Neutrophil (primary cell): ENCODE results near the gene DENND1A.

Experiments used
- H3K27ac ChIP-seq: fragments of 200-600 bp; sonication (generic); 2 replicates; pipeline ENCODE4 v1.5.1; 2016; ENCODE audit warnings: mild to moderate bottlenecking, moderate library complexity
- H3K27me3 ChIP-seq: fragments of 200-600 bp; sonication (generic); 2 replicates; pipeline ENCODE4 v1.6.0; 2016; ENCODE audit warnings: mild to moderate bottlenecking
- H3K36me3 ChIP-seq: fragments of 200-600 bp; sonication (generic); 2 replicates; pipeline ENCODE4 v1.5.1; 2017
- H3K4me1 ChIP-seq, 2 experiments: fragments of 200-600 bp in 1 of 2; sonication (generic) in 1 of 2; 1 replicate in 1 of 2; 2 replicates in 1 of 2; pipeline versions ENCODE4 v1.5.1 to v1.6.1; 2013 to 2016; ENCODE audit warnings: low read depth in 1 of 2, low read length in 1 of 2, mild to moderate bottlenecking in 1 of 2, moderate library complexity in 1 of 2; ENCODE audit not compliant: control insufficient read depth in 1 of 2, insufficient read depth in 1 of 2
- H3K4me3 ChIP-seq, 2 experiments: fragments of 200-600 bp in 1 of 2; sonication (generic) in 1 of 2; 1 replicate in 1 of 2; 2 replicates in 1 of 2; pipeline ENCODE4 v1.5.1; 2013 to 2016; ENCODE audit warnings: low read depth in 1 of 2, low read length in 1 of 2, mild to moderate bottlenecking in 1 of 2, moderate library complexity in 1 of 2
- H3K9me3 ChIP-seq: fragments of 200-600 bp; sonication (generic); 2 replicates; pipeline ENCODE4 v1.5.1; 2016
- TF ChIP-seq, protein P1 (sequence below): fragments of 200-600 bp; sonication (generic); IDR thresholded peaks from 2 replicates; pipeline ENCODE4 v1.5.1; 2016; ENCODE audit warnings: antibody characterized with exemption

DENND1A gene

DNA sequence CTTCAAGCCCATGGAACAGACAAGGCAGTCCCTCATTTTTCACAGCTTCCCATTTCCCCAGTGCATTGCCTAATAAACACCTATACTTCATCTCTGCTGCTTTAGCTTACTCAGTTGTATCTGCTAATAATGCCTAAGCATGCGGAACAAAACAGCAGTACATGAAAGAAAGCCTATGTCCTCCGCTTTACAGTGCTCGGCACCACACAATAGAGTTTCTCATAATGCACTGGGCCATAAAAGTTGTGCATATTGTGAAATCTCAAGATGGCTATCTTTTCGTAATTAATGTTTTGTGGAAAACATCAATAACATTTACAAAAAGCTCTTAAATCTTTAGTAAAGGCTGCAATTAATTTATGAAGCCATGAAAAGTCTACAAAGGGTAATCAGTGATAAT, 69.3 kb downstream of the DENND1A start:
- Histone ChIP-seq H3K4me3 (no peak overlapping the region), H3K27me3 (no peaks in the 10 kb centered on the region), H3K4me1 (peaks cover 51 to 52% of the 10 kb centered on the region in 2 experiments), H3K36me3 (no peaks in the 10 kb centered on the region), H3K27ac (peak overlapping the region; percentile 15), H3K9me3 (no peaks in the 10 kb centered on the region)
- TF ChIP-seq, protein P1, sequence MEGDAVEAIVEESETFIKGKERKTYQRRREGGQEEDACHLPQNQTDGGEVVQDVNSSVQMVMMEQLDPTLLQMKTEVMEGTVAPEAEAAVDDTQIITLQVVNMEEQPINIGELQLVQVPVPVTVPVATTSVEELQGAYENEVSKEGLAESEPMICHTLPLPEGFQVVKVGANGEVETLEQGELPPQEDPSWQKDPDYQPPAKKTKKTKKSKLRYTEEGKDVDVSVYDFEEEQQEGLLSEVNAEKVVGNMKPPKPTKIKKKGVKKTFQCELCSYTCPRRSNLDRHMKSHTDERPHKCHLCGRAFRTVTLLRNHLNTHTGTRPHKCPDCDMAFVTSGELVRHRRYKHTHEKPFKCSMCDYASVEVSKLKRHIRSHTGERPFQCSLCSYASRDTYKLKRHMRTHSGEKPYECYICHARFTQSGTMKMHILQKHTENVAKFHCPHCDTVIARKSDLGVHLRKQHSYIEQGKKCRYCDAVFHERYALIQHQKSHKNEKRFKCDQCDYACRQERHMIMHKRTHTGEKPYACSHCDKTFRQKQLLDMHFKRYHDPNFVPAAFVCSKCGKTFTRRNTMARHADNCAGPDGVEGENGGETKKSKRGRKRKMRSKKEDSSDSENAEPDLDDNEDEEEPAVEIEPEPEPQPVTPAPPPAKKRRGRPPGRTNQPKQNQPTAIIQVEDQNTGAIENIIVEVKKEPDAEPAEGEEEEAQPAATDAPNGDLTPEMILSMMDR: no peak

DNA sequence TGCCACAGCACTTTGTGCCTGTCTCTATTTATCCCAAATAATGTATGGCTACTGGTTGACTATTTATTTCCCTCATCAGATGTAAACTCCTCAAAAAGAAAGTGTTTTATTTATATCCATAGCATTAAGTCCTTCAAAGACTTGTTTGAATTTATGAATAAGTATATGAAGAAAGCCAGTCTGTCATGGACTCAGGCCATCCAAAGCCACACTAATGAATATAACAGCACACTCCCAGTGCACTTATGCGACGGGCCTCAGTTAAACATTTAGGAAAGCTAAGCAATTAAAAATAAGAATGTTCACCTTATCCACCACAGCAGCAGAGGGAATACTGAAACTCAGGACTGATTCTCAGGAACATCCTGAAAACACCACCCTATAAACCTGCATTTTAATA, 77.5 kb downstream of the DENND1A start:
- H3K9me3 ChIP-seq: no peaks in the 10 kb centered on the region
- H3K4me3 ChIP-seq: no peak overlapping the region
- no peak overlapping the region for H3K27ac ChIP-seq
- TF ChIP-seq, protein P1: no peak
- H3K27me3 ChIP-seq: no peaks in the 10 kb centered on the region
- H3K4me1 ChIP-seq: no peaks in the 10 kb centered on the region
- H3K36me3 ChIP-seq: no peaks in the 10 kb centered on the region

GRCh38 chr9:123851851-123852250, 78.1 kb downstream of the DENND1A start:
- Histone ChIP-seq H3K36me3 (no peaks in the 10 kb centered on the region), H3K27me3 (no peaks in the 10 kb centered on the region), H3K27ac (no peak overlapping the region), H3K9me3 (no peaks in the 10 kb centered on the region), H3K4me3 (no peak overlapping the region), H3K4me1 (no peaks in the 10 kb centered on the region)
- TF ChIP-seq, protein P1: no peak

DNA sequence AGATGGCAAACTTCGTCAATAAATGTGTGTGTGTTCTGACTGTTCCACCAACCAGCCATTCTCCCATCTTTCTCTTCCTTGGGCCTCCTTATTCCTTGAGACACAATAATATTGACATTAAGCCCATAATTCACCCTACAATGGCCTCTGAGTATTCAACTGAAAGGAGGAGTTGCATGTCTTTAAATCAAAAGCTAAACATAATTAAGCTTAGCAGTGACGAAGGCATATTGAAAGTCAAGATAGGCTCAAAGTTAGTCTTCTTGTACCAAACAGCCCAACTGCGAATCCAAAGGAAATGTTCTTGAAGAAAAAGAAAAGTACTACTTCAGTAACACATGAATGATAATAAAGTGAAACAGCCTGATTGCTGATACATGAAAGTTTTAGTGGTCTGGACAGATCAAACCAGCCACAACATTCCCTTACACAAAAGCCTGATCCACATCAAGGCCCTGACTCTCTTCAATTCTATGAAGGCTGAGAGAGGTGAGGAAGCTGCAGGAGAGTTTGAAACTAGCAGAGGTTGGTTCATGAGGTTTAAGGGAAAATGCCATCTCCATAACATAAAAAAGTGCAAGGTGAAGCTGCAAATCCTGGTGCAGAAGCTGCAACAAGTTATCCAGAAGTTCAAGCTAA, 81.4 kb downstream of the DENND1A start:
- H3K4me3 ChIP-seq: no peak overlapping the region
- no peaks in the 10 kb centered on the region for H3K36me3 ChIP-seq
- no peaks in the 10 kb centered on the region for H3K9me3 ChIP-seq
- peak overlapping the region; percentile 11 for H3K27ac ChIP-seq
- TF ChIP-seq, protein P1: no peak
- H3K27me3 ChIP-seq: no peaks in the 10 kb centered on the region
- H3K4me1 ChIP-seq: no peaks in the 10 kb centered on the region

DNA sequence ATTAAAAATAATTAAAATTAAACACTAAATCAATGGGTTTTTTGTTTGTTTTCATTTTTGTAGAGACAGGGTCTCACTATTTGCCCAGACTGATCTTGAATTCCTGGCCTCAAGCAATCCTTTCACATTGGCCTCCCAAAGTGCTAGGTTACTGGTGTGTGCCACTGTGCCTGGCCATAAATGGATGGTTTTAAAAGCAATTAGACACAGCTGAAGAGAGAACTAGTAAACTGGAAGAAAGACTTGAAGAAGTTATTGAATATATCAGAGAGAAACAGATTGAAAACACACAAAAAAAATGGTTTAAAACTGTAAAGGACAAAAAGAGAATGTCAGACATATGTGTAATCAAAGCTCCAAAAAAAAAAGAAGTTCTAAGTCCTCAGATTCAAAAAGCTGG, 83.0 kb downstream of the DENND1A start:
- H3K27ac ChIP-seq: no peak overlapping the region
- H3K36me3 ChIP-seq: no peaks in the 10 kb centered on the region
- no peaks in the 10 kb centered on the region for H3K4me1 ChIP-seq
- H3K4me3 ChIP-seq: no peak overlapping the region
- no peaks in the 10 kb centered on the region for H3K27me3 ChIP-seq
- TF ChIP-seq, protein P1: no peak
- H3K9me3 ChIP-seq: no peaks in the 10 kb centered on the region

- Histone ChIP-seq H3K4me1 (no peaks in the 10 kb centered on the region), H3K27ac (no peak overlapping the region), H3K27me3 (no peaks in the 10 kb centered on the region), H3K4me3 (no peak overlapping the region), H3K9me3 (no peaks in the 10 kb centered on the region), H3K36me3 (no peaks in the 10 kb centered on the region)
- TF ChIP-seq, protein P1: no peak
These were observed 86.2 kb downstream of the DENND1A start for GRCh38 chr9:123843703-123844102.
